Activated CD8-positive, alpha-beta memory T cell treated with anti-CD3 and anti-CD28 coated beads for 36 hours (primary cell): ENCODE results near the gene TRAM2. TPM values are rescaled to one million over a fixed set of nuclear protein-coding genes. Genes with fewer than 3 reads are reported as not detected.

ENCODE experiments used
- CTCF ChIA-PET: fragments of 350-600 bp; sonication (Branson Sonifier 250); formaldehyde crosslinking; loops from one replicate; lab custom pipeline; 2021; ENCODE audit warnings: antibody characterized with exemption; lab: Charles Lee
- POLR2A ChIA-PET: fragments of 350-600 bp; sonication (Branson Sonifier 250); formaldehyde crosslinking; loops from one replicate; lab custom pipeline; 2021; ENCODE audit warnings: antibody characterized with exemption; lab: Charles Lee
- total RNA-seq, 2 experiments: library from RNA; stranded (reverse); gene quantifications; one replicate each; pipeline ENCODE4 v1.2.3, GENCODE V29; 2021

Gene TRAM2
- total RNA-seq, 2 experiments from 2014 or later: 2.6 to 2.7 TPM

- ChIA-PET POLR2A (interaction anchor here (0.5 to 0.6 kb wide), 2 partner anchors 153 to 278 kb away, joined by 4 to 6 read pairs; no protein-coding TSS in a partner anchor), CTCF (interaction anchor here (1.3 to 2.3 kb wide), 2 partner anchors 39 to 156 kb away, joined by 5 to 6 read pairs; no protein-coding TSS in a partner anchor)
Observed at GRCh38 chr6:52574709-52575501, 2.0 kb downstream of the TRAM2 start.

GRCh38 chr6:52573295-52573694 lies 3.6 kb downstream of the TRAM2 start:
- ChIA-PET POLR2A (no interaction called here), CTCF (no interaction called here)

GRCh38 chr6:52572536-52572935 lies 4.3 kb downstream of the TRAM2 start:
- ChIA-PET CTCF (interaction anchor here (0.6 kb wide), 1 partner anchor 24 kb away, joined by 4 read pairs; no protein-coding TSS in a partner anchor), POLR2A (no interaction called here)

- CTCF ChIA-PET: no interaction called here
Observed at GRCh38 chr6:52571099-52571755, 5.6 kb downstream of the TRAM2 start.

GRCh38 chr6:52570291-52570700 lies 6.6 kb downstream of the TRAM2 start:
- ChIA-PET CTCF (interaction anchor here (0.6 kb wide), 1 partner anchor 107 kb away, joined by 3 read pairs; no protein-coding TSS in a partner anchor), POLR2A (no interaction called here)

More at GRCh38 chr6:52571099-52571755, 5.6 kb downstream of the TRAM2 start:
- POLR2A ChIA-PET: interaction anchor here (0.6 kb wide), 1 partner anchor 1069 kb away, joined by 4 read pairs; no protein-coding TSS in a partner anchor

- POLR2A ChIA-PET: no interaction called here
- CTCF ChIA-PET: no interaction called here
Observed at GRCh38 chr6:52568320-52568719, 8.5 kb downstream of the TRAM2 start.

GRCh38 chr6:52566853-52567279 lies 10.0 kb downstream of the TRAM2 start:
- ChIA-PET POLR2A (no interaction called here), CTCF (no interaction called here)

- ChIA-PET CTCF (no interaction called here), POLR2A (no interaction called here)
Observed at GRCh38 chr6:52566201-52566600, 10.7 kb downstream of the TRAM2 start.

GRCh38 chr6:52564856-52565255 lies 12.0 kb downstream of the TRAM2 start:
- POLR2A ChIA-PET: no interaction called here
- CTCF ChIA-PET: no interaction called here

GRCh38 chr6:52562911-52563310 lies 13.9 kb downstream of the TRAM2 start:
- POLR2A ChIA-PET: no interaction called here

GRCh38 chr6:52560462-52560861 lies 16.4 kb downstream of the TRAM2 start:
- CTCF ChIA-PET: interaction anchor here (0.5 kb wide), 1 partner anchor 91 kb away, joined by 3 read pairs; no protein-coding TSS in a partner anchor
- POLR2A ChIA-PET: no interaction called here

More at GRCh38 chr6:52562911-52563310, 13.9 kb downstream of the TRAM2 start:
- CTCF ChIA-PET: interaction anchor here (0.7 kb wide), 1 partner anchor 25 kb away, joined by 3 read pairs; no protein-coding TSS in a partner anchor

GRCh38 chr6:52558266-52559000 lies 18.4 kb downstream of the TRAM2 start:
- ChIA-PET POLR2A (no interaction called here), CTCF (no interaction called here)

GRCh38 chr6:52557389-52558265 lies 19.2 kb downstream of the TRAM2 start:
- ChIA-PET CTCF (no interaction called here), POLR2A (no interaction called here)

- POLR2A ChIA-PET: no interaction called here
Observed at GRCh38 chr6:52555518-52556233, 21.2 kb downstream of the TRAM2 start.

GRCh38 chr6:52554684-52555280 lies 22.1 kb downstream of the TRAM2 start:
- POLR2A ChIA-PET: no interaction called here
- CTCF ChIA-PET: no interaction called here

More at GRCh38 chr6:52555518-52556233, 21.2 kb downstream of the TRAM2 start:
- CTCF ChIA-PET: no interaction called here

- POLR2A ChIA-PET: no interaction called here
Observed at GRCh38 chr6:52553719-52554118, 23.1 kb downstream of the TRAM2 start.

GRCh38 chr6:52553158-52553557 lies 23.7 kb downstream of the TRAM2 start:
- ChIA-PET CTCF (no interaction called here), POLR2A (no interaction called here)

More at GRCh38 chr6:52553719-52554118, 23.1 kb downstream of the TRAM2 start:
- CTCF ChIA-PET: no interaction called here

GRCh38 chr6:52552278-52552643 lies 24.6 kb downstream of the TRAM2 start:
- CTCF ChIA-PET: no interaction called here
- POLR2A ChIA-PET: no interaction called here
